Liver (tissue), 3 donors: ENCODE measurements around the gene AP2A2.

Experiments
- ATF3 ChIP-seq: IDR thresholded peaks from 2 replicates; pipeline ENCODE4 v1.6.1; 2016; ENCODE audit warnings: antibody characterized with exemption
- CTCF ChIP-seq: fragments of 150-350 bp; IDR thresholded peaks from 2 replicates; pipeline ENCODE4 v1.5.1; 2017; ENCODE audit warnings: improper control_type of control experiment, low read depth, low read length; ENCODE audit not compliant: missing input control
- EGR1 ChIP-seq, 2 donors: IDR thresholded peaks; 2 replicates each; pipeline ENCODE4 v1.6.1; 2016 to 2018; ENCODE audit warnings: antibody characterized with exemption in 2 of 2, low read depth in 2 of 2
- MAX ChIP-seq: IDR thresholded peaks from 2 replicates; pipeline ENCODE4 v1.6.1; 2016; ENCODE audit warnings: antibody characterized with exemption
- RAD21 ChIP-seq, 2 donors: IDR thresholded peaks; 2 replicates each; pipeline ENCODE4 v1.6.1; 2016; ENCODE audit warnings: antibody characterized with exemption in 2 of 2, mild to moderate bottlenecking in 2 of 2
- REST ChIP-seq: IDR thresholded peaks from 2 replicates; pipeline ENCODE4 v1.6.1; 2016; ENCODE audit warnings: antibody characterized with exemption, mild to moderate bottlenecking
- YY1 ChIP-seq: IDR thresholded peaks from 2 replicates; pipeline ENCODE4 v1.6.1; 2016; ENCODE audit warnings: antibody characterized with exemption, mild to moderate bottlenecking
- ZBTB33 ChIP-seq: IDR thresholded peaks from 2 replicates; pipeline ENCODE4 v1.6.1; 2016; ENCODE audit warnings: antibody characterized with exemption
- donor health status: healthy.
- donor health status: healthy.

- TF ChIP-seq MAX = no peak
- no peak for TF ChIP-seq CTCF
- TF ChIP-seq YY1 = no peak
- TF ChIP-seq RAD21 (IDR thresholded peaks at IDR 0.05) = no peak
- no peak for TF ChIP-seq REST
- no peak for TF ChIP-seq ATF3
- no peak for TF ChIP-seq EGR1 (IDR thresholded peaks at IDR 0.05; ENCODE audit: low read depth in 2 of 2)
- no peak for TF ChIP-seq ZBTB33
Measured at GRCh38 chr11:993632-994167, 68.0 kb downstream of the AP2A2 start.
